ENCODE data around the gene SALL3. TPM values are rescaled to one million over a fixed set of nuclear protein-coding genes. Genes with fewer than 3 reads are reported as not detected.

SALL3 gene
- total RNA-seq, 4 donors from 2014 or later: not detected

DNA sequence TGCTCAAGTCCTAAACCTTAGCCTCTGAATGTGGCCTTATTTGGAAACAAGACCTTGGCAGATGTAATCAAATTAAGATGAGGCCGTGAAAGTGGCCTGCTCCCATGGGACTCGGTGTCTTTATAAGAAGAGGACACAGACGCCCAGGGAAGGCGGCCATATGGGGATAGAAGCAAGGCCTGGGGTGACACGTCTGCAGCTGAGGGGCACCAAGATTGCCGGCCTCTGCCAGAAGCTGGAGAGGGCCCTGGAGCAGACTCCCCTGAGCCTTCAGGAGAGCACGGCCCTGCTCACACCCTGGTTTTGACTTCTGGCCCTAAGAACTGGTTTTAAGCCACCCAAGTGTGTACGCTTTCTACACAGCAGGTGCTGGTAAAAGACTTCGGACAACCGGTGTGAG, 29.2 kb upstream of the SALL3 start:
- H3K27ac ChIP-seq: no peak overlapping the region
- TF ChIP-seq POLR2A (IDR thresholded peaks at IDR 0.05) (no peak), EP300 (IDR thresholded peaks at IDR 0.05) (no peak), POLR2AphosphoS5 (IDR thresholded peaks at IDR 0.05) (no peak)
- TF ChIP-seq, protein P1, sequence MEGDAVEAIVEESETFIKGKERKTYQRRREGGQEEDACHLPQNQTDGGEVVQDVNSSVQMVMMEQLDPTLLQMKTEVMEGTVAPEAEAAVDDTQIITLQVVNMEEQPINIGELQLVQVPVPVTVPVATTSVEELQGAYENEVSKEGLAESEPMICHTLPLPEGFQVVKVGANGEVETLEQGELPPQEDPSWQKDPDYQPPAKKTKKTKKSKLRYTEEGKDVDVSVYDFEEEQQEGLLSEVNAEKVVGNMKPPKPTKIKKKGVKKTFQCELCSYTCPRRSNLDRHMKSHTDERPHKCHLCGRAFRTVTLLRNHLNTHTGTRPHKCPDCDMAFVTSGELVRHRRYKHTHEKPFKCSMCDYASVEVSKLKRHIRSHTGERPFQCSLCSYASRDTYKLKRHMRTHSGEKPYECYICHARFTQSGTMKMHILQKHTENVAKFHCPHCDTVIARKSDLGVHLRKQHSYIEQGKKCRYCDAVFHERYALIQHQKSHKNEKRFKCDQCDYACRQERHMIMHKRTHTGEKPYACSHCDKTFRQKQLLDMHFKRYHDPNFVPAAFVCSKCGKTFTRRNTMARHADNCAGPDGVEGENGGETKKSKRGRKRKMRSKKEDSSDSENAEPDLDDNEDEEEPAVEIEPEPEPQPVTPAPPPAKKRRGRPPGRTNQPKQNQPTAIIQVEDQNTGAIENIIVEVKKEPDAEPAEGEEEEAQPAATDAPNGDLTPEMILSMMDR (IDR thresholded peaks at IDR 0.05): no peak
- no peaks in the 10 kb centered on the region for H3K36me3 ChIP-seq
- peaks cover 0 to 5% (median 0%) of the 10 kb centered on the region in 3 donors for H3K9me3 ChIP-seq
- peaks cover 27% of the 10 kb centered on the region for H3K27me3 ChIP-seq
- no peaks in the 10 kb centered on the region for H3K4me1 ChIP-seq
- ATAC-seq: no peak
- WGBS, 2 donors (ENCODE audit: low coverage in 1 of 2): 39 to 83% methylated on average over 3 to 4 of the region's 10 CpGs
- no peak overlapping the region for H3K4me3 ChIP-seq

DNA sequence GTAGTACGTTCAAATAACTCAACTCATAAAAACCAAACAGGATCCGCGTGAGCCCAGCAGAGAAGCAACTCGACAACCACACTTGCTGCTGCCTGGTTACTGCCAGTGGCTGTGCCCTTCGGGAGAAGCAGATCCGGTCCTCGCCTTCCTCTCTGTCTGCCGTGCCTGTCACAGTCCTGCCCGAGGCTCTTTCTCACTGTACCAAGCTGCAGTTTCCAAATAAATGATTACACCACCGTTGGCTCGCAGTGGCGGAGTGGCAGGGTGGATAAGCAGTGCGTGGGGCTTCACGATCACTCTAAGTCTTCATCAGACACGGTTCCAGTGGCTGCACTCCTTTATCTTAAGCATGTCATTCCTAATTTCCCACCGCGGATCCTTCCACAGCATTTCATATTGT, 26.1 kb upstream of the SALL3 start:
- ATAC-seq: no peak
- TF ChIP-seq, protein P1 (IDR thresholded peaks at IDR 0.05): no peak
- no peak for TF ChIP-seq POLR2AphosphoS5 (IDR thresholded peaks at IDR 0.05)
- TF ChIP-seq EP300 (IDR thresholded peaks at IDR 0.05): no peak
- TF ChIP-seq POLR2A (IDR thresholded peaks at IDR 0.05): no peak
- Histone ChIP-seq H3K36me3 (no peaks in the 10 kb centered on the region), H3K4me1 (no peaks in the 10 kb centered on the region), H3K27ac (no peak overlapping the region), H3K9me3 (peaks cover 0 to 5% (median 0%) of the 10 kb centered on the region in 3 donors), H3K27me3 (peaks cover 11% of the 10 kb centered on the region), H3K4me3 (no peak overlapping the region)
- 77 to 80% methylated on average over 10 to 17 of the region's 17 CpGs for WGBS, 2 donors (ENCODE audit: low coverage in 1 of 2)

DNA sequence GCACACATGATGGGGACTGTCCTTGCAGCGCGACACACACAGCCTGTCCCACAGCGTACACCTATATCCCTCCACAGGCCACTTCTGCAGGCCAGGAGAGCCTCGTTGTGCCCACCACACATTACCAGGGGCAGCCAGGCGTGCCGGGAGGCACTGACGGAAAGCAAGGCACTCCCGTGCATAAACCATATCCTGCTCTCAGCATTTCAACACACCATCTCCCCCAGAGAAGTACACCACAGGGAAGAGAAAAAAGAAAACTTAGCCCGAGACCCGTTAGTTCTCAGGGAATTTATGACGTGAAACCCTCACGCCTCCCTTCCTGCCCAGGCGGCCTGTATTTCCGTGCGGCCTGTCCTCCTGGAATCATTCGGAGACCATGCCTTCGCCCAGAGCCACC, 24.6 kb upstream of the SALL3 start:
- Histone ChIP-seq H3K9me3 (peaks cover 0 to 5% (median 0%) of the 10 kb centered on the region in 3 donors), H3K4me1 (no peaks in the 10 kb centered on the region), H3K36me3 (no peaks in the 10 kb centered on the region), H3K4me3 (no peak overlapping the region), H3K27ac (no peak overlapping the region), H3K27me3 (no peaks in the 10 kb centered on the region)
- ATAC-seq: no peak
- 85 to 86% methylated on average over 4 to 8 of the region's 17 CpGs for WGBS, 2 donors (ENCODE audit: low coverage in 1 of 2)
- TF ChIP-seq EP300 (IDR thresholded peaks at IDR 0.05): no peak

DNA sequence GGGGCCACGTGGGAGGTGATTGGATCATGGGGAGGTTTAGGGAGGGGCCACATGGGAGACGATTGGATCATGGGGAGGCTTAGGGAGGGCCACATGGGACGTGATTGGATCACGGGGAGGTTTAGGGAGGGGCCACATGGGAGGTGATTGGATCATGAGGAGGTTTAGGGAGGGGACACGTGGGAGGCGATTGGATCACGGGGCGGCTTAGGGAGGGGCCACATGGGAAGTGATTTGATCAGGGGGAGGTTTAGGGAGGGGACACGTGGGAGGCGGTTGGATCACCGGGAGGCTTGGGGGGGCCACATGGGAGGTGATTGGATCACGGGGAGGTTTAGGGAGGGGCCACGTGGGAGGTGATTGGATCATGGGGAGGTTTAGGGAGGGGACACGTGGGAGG, 22.5 kb upstream of the SALL3 start:
- TF ChIP-seq, protein P1 (IDR thresholded peaks at IDR 0.05): no peak
- no peak for TF ChIP-seq POLR2A (IDR thresholded peaks at IDR 0.05)
- no peak for TF ChIP-seq POLR2AphosphoS5 (IDR thresholded peaks at IDR 0.05)
- TF ChIP-seq EP300 (IDR thresholded peaks at IDR 0.05): no peak
- Histone ChIP-seq H3K4me3 (no peak overlapping the region), H3K4me1 (no peaks in the 10 kb centered on the region), H3K27me3 (no peaks in the 10 kb centered on the region), H3K36me3 (no peaks in the 10 kb centered on the region), H3K9me3 (no peaks in the 10 kb centered on the region), H3K27ac (no peak overlapping the region)
- no peak for ATAC-seq
- WGBS, 2 donors (ENCODE audit: low coverage in 1 of 2): 76 to 100% methylated on average over 1 to 13 of the region's 14 CpGs

DNA sequence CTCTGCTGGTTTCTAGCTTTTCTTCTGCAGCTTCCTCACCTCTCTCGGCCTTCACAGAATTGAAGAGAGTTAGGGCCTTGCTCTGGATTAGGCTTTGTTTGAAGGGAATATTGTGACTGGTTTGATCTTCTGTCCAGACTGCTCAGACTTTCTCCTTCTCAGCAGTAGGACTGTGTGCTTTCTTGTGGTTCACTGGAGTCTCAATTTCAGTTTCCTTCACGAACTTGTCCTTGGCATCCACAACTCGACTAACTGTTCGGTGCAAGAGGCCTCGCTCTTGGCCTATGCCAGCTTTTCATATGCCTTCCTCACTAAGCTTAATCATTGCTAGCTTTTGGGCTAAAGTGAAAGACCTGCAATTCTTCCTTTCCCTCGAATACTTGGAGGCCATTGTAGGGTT, 18.9 kb upstream of the SALL3 start:
- Histone ChIP-seq H3K4me1 (no peaks in the 10 kb centered on the region), H3K9me3 (no peaks in the 10 kb centered on the region), H3K36me3 (no peaks in the 10 kb centered on the region), H3K4me3 (no peak overlapping the region), H3K27me3 (peaks cover 7% of the 10 kb centered on the region), H3K27ac (no peak overlapping the region)
- WGBS, 2 donors (ENCODE audit: low coverage in 1 of 2): 78 to 82% methylated on average over 3 to 6 of the region's 6 CpGs
- TF ChIP-seq, protein P1 (IDR thresholded peaks at IDR 0.05): no peak
- TF ChIP-seq POLR2A (IDR thresholded peaks at IDR 0.05): no peak
- TF ChIP-seq POLR2AphosphoS5 (IDR thresholded peaks at IDR 0.05): no peak
- no peak for TF ChIP-seq EP300 (IDR thresholded peaks at IDR 0.05)
- no peak for ATAC-seq

Data from gastroesophageal sphincter (tissue), 4 donors.